GM23338 (cell line): ENCODE results near the gene FDXACB1.

Experiments used
- EZH2 ChIP-seq: fragments of 200-600 bp; sonication (generic); IDR thresholded peaks from one replicate; pipeline ENCODE4 v1.8.0; 2017; ENCODE audit warnings: antibody characterized with exemption, mild to moderate bottlenecking, low read depth; ENCODE audit not compliant: unreplicated experiment
- JUNB ChIP-seq: IDR thresholded peaks from one replicate; pipeline ENCODE4 v1.6.1; 2016; ENCODE audit warnings: antibody characterized with exemption; ENCODE audit not compliant: unreplicated experiment
- POLR2AphosphoS5 ChIP-seq: IDR thresholded peaks from 2 replicates; pipeline ENCODE4 v1.6.1; 2016; ENCODE audit warnings: antibody characterized with exemption, low read depth
- REST ChIP-seq: IDR thresholded peaks from one replicate; pipeline ENCODE4 v1.6.1; 2018; ENCODE audit warnings: antibody characterized with exemption; ENCODE audit not compliant: unreplicated experiment
- STAT1 ChIP-seq: IDR thresholded peaks from one replicate; pipeline ENCODE4 v1.6.1; 2016; ENCODE audit warnings: antibody characterized with exemption; ENCODE audit not compliant: unreplicated experiment
- TF ChIP-seq, protein P1 (sequence below), 2 experiments: fragments of 200-600 bp in 1 of 2; sonication (generic) in 1 of 2; conservative IDR thresholded peaks; 2 replicates each; pipeline versions ENCODE4 v1.5.1 to v1.6.1; 2016 to 2017; ENCODE audit warnings: antibody characterized with exemption in 2 of 2, low read depth in 2 of 2, mild to moderate bottlenecking in 2 of 2, moderate library complexity in 1 of 2
- TF ChIP-seq, protein P2 (sequence below): fragments of 250-450 bp; sonication (Bioruptor Pico); IDR thresholded peaks from 2 replicates; pipeline ENCODE4 v1.5.0; 2020; ENCODE audit warnings: mild to moderate bottlenecking, moderate library complexity

DNA sequence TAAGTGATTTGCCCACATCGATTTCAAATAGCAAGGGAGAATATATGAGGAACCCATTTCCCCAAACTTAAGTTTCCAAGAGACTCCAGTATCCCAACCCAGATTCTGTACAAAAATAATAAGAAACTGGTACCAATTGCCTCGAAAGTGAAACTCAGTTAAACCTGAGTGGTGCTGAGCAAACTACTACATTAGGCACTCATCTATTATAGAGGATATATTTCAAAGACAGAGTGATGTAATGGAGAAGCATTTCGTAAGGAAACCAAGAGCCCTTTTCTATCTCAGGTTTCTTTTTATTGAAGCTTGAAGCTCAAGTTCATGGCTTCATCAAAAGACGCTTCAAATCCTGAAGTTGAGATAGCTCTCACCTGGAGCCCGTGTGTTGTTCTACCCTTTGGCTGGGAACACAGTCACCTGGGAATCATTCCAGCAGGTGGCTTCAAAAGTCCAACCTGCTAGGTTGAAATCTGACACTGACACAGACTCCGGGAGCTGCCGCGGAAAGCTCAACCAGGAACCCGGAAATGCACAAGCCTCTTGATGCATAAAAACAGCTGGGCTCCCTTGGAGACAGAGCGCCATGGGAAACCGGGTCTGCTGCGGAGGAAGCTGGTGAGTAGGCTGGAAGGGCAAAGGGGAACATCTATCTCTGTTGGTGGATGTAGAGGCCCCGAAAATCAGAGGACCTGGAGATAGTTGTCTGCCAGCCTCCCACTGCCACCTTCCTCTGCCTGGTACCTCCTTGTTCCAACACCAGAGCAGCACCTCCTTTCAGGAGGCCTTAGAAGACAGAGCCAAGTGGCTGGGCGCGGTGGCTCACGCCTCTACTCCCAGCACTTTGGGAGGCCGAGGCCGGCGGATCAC lies 39.7 kb upstream of the FDXACB1 start, which contains the start of gene C11orf52:
- TF ChIP-seq, protein P1, sequence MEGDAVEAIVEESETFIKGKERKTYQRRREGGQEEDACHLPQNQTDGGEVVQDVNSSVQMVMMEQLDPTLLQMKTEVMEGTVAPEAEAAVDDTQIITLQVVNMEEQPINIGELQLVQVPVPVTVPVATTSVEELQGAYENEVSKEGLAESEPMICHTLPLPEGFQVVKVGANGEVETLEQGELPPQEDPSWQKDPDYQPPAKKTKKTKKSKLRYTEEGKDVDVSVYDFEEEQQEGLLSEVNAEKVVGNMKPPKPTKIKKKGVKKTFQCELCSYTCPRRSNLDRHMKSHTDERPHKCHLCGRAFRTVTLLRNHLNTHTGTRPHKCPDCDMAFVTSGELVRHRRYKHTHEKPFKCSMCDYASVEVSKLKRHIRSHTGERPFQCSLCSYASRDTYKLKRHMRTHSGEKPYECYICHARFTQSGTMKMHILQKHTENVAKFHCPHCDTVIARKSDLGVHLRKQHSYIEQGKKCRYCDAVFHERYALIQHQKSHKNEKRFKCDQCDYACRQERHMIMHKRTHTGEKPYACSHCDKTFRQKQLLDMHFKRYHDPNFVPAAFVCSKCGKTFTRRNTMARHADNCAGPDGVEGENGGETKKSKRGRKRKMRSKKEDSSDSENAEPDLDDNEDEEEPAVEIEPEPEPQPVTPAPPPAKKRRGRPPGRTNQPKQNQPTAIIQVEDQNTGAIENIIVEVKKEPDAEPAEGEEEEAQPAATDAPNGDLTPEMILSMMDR (conservative IDR thresholded peaks at IDR 0.05; ENCODE audit: low read depth in 2 of 2), result no peak
- TF ChIP-seq REST (no peak), JUNB (no peak), EZH2 (no peak), STAT1 (no peak), POLR2AphosphoS5 (no peak; the same call in 1 of the 2 replicates)
- TF ChIP-seq, protein P2, sequence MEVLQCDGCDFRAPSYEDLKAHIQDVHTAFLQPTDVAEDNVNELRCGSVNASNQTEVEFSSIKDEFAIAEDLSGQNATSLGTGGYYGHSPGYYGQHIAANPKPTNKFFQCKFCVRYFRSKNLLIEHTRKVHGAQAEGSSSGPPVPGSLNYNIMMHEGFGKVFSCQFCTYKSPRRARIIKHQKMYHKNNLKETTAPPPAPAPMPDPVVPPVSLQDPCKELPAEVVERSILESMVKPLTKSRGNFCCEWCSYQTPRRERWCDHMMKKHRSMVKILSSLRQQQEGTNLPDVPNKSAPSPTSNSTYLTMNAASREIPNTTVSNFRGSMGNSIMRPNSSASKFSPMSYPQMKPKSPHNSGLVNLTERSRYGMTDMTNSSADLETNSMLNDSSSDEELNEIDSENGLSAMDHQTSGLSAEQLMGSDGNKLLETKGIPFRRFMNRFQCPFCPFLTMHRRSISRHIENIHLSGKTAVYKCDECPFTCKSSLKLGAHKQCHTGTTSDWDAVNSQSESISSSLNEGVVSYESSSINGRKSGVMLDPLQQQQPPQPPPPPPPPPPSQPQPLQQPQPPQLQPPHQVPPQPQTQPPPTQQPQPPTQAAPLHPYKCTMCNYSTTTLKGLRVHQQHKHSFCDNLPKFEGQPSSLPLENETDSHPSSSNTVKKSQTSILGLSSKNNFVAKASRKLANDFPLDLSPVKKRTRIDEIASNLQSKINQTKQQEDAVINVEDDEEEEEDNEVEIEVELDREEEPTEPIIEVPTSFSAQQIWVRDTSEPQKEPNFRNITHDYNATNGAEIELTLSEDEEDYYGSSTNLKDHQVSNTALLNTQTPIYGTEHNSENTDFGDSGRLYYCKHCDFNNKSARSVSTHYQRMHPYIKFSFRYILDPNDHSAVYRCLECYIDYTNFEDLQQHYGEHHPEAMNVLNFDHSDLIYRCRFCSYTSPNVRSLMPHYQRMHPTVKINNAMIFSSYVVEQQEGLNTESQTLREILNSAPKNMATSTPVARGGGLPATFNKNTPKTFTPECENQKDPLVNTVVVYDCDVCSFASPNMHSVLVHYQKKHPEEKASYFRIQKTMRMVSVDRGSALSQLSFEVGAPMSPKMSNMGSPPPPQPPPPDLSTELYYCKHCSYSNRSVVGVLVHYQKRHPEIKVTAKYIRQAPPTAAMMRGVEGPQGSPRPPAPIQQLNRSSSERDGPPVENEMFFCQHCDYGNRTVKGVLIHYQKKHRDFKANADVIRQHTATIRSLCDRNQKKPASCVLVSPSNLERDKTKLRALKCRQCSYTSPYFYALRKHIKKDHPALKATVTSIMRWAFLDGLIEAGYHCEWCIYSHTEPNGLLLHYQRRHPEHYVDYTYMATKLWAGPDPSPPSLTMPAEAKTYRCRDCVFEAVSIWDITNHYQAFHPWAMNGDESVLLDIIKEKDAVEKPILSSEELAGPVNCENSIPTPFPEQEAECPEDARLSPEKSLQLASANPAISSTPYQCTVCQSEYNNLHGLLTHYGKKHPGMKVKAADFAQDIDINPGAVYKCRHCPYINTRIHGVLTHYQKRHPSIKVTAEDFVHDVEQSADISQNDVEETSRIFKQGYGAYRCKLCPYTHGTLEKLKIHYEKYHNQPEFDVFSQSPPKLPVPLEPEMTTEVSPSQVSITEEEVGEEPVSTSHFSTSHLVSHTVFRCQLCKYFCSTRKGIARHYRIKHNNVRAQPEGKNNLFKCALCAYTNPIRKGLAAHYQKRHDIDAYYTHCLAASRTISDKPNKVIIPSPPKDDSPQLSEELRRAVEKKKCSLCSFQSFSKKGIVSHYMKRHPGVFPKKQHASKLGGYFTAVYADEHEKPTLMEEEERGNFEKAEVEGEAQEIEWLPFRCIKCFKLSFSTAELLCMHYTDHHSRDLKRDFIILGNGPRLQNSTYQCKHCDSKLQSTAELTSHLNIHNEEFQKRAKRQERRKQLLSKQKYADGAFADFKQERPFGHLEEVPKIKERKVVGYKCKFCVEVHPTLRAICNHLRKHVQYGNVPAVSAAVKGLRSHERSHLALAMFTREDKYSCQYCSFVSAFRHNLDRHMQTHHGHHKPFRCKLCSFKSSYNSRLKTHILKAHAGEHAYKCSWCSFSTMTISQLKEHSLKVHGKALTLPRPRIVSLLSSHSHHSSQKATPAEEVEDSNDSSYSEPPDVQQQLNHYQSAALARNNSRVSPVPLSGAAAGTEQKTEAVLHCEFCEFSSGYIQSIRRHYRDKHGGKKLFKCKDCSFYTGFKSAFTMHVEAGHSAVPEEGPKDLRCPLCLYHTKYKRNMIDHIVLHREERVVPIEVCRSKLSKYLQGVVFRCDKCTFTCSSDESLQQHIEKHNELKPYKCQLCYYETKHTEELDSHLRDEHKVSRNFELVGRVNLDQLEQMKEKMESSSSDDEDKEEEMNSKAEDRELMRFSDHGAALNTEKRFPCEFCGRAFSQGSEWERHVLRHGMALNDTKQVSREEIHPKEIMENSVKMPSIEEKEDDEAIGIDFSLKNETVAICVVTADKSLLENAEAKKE (CRISPR knock-in tag), result peak; percentile 57; the same call in 1 of the 2 replicates
